ENCODE measurements around the gene CCNK. TPM values are rescaled to one million over a fixed set of nuclear protein-coding genes. Genes with fewer than 3 reads are reported as not detected.

The CCNK gene
- total RNA-seq, 1 donor: 28.6 TPM

DNA sequence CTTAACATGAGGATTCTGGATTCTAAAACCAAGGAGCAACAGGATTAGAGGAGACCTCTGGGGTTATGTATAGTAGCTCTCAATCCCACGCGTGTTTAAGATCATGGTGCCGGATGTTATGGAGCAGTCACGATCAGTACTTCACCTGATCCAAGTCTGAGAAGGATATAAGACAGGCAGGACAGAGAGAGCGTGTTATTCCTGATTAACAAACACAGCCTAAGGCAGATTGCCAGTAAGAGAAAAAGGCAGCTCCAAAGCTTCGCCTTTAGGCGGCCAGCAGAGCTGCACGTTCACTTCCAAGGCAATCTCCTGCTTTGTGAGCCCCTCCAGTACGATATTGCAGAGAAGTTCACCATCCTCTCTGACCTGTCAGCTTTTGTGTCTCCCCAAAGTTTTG, 6.0 kb upstream of the CCNK start:
- no peak overlapping the region for H3K4me2 ChIP-seq (ENCODE audit: insufficient read depth, low read length)
- no peaks in the 10 kb centered on the region for H3K27me3 ChIP-seq (ENCODE audit: insufficient read depth, low read length)
- peaks cover 20% of the 10 kb centered on the region for H3K4me1 ChIP-seq (ENCODE audit: insufficient read depth, low read length)
- H2AFZ ChIP-seq (ENCODE audit: low read length): no peak overlapping the region
- H3K79me2 ChIP-seq (ENCODE audit: insufficient read depth, low read length): peaks cover 95% of the 10 kb centered on the region
- H3K4me3 ChIP-seq (ENCODE audit: insufficient read depth, low read length): no peak overlapping the region
- no peak for DNase-seq (ENCODE audit: insufficient read length, low spot score, missing footprints)
- H3K36me3 ChIP-seq (ENCODE audit: insufficient read depth, low read length): no peaks in the 10 kb centered on the region
- H3K27ac ChIP-seq (ENCODE audit: low read depth, low read length): no peak overlapping the region
- peaks cover 51% of the 10 kb centered on the region for H4K20me1 ChIP-seq (ENCODE audit: insufficient read depth, low read length)
- H3K9me3 ChIP-seq (ENCODE audit: low read depth, low read length): no peaks in the 10 kb centered on the region
- TF ChIP-seq, protein P1, sequence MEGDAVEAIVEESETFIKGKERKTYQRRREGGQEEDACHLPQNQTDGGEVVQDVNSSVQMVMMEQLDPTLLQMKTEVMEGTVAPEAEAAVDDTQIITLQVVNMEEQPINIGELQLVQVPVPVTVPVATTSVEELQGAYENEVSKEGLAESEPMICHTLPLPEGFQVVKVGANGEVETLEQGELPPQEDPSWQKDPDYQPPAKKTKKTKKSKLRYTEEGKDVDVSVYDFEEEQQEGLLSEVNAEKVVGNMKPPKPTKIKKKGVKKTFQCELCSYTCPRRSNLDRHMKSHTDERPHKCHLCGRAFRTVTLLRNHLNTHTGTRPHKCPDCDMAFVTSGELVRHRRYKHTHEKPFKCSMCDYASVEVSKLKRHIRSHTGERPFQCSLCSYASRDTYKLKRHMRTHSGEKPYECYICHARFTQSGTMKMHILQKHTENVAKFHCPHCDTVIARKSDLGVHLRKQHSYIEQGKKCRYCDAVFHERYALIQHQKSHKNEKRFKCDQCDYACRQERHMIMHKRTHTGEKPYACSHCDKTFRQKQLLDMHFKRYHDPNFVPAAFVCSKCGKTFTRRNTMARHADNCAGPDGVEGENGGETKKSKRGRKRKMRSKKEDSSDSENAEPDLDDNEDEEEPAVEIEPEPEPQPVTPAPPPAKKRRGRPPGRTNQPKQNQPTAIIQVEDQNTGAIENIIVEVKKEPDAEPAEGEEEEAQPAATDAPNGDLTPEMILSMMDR (IDR thresholded peaks at IDR 0.05; ENCODE audit: extremely low read depth, low read depth, low read length): no peak

DNA sequence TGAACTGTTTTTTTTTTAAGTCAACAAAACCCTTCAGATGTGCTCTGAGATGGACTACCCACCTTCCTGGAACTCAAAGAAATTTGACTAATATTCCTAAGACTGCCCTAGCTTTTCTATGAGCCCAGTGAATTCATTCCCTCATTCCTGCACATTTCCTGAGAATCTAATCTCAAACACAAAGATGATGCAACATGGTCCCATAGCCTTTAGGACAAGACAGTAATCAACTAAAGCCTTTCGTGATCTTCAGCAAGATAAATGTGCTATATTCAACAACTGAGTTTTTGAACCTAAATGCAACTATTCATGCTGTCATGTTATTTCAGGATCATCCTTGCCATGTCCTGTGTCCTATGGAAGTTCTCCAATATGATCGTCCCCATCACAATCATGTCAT, 5.5 kb upstream of the CCNK start:
- Histone ChIP-seq H3K4me2 (ENCODE audit: insufficient read depth, low read length) (no peak overlapping the region), H4K20me1 (ENCODE audit: insufficient read depth, low read length) (peaks cover 46% of the 10 kb centered on the region), H2AFZ (ENCODE audit: low read length) (no peak overlapping the region), H3K27me3 (ENCODE audit: insufficient read depth, low read length) (no peaks in the 10 kb centered on the region), H3K79me2 (ENCODE audit: insufficient read depth, low read length) (peaks cover 90% of the 10 kb centered on the region), H3K36me3 (ENCODE audit: insufficient read depth, low read length) (no peaks in the 10 kb centered on the region), H3K27ac (ENCODE audit: low read depth, low read length) (no peak overlapping the region), H3K4me1 (ENCODE audit: insufficient read depth, low read length) (peaks cover 20% of the 10 kb centered on the region), H3K4me3 (ENCODE audit: insufficient read depth, low read length) (no peak overlapping the region), H3K9me3 (ENCODE audit: low read depth, low read length) (no peaks in the 10 kb centered on the region)
- TF ChIP-seq, protein P1 (IDR thresholded peaks at IDR 0.05; ENCODE audit: extremely low read depth, low read depth, low read length): no peak
- DNase-seq (ENCODE audit: insufficient read length, low spot score, missing footprints): no peak

DNA sequence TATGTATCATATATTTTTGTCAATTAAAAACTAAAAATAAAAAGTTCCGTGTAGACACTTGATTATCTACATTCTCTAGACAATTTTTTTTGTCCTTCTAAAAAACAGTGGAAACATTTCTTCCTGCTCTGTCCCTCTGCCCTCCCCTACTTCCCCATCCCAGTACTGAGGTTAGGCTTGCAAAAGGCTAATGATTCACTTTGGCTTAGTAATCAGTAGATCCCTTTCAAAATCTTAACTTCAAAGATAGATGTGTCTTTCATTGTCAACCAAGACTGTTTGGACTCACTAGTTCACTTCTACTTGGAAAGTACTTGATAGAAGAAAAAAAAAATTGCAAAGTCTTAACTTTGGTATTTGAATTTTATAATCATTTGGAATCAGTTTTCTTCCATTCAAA, 4.3 kb upstream of the CCNK start:
- no peak for DNase-seq (ENCODE audit: insufficient read length, low spot score, missing footprints)
- Histone ChIP-seq H4K20me1 (ENCODE audit: insufficient read depth, low read length) (peaks cover 38% of the 10 kb centered on the region), H3K27me3 (ENCODE audit: insufficient read depth, low read length) (no peaks in the 10 kb centered on the region), H3K4me1 (ENCODE audit: insufficient read depth, low read length) (peaks cover 20% of the 10 kb centered on the region), H3K79me2 (ENCODE audit: insufficient read depth, low read length) (peaks cover 85% of the 10 kb centered on the region), H3K4me3 (ENCODE audit: insufficient read depth, low read length) (no peak overlapping the region), H3K9me3 (ENCODE audit: low read depth, low read length) (no peaks in the 10 kb centered on the region), H3K36me3 (ENCODE audit: insufficient read depth, low read length) (no peaks in the 10 kb centered on the region), H3K27ac (ENCODE audit: low read depth, low read length) (no peak overlapping the region), H3K4me2 (ENCODE audit: insufficient read depth, low read length) (no peak overlapping the region), H2AFZ (ENCODE audit: low read length) (no peak overlapping the region)
- TF ChIP-seq, protein P1 (IDR thresholded peaks at IDR 0.05; ENCODE audit: extremely low read depth, low read depth, low read length): no peak

DNA sequence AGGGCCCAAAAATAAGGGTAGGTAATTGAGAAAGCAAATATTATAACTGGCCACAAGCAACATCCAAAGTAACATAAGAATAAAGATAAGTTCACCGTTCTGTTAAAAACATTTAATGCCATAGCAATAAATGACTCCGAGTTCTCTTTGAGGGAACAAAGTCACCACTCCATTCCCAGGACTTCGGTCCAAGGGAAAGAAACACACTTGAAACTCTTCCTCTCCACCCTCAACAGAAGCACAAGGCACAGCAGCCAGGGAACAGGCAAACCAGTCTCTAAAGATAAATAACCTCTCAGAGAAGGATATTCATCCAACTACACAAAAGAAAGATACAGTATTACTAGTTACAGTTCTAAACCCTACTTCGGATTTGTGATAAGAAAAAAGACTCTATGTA, 3.1 kb upstream of the CCNK start:
- H3K36me3 ChIP-seq (ENCODE audit: insufficient read depth, low read length): no peaks in the 10 kb centered on the region
- no peak overlapping the region for H3K4me3 ChIP-seq (ENCODE audit: insufficient read depth, low read length)
- no peak for DNase-seq (ENCODE audit: insufficient read length, low spot score, missing footprints)
- no peak overlapping the region for H3K4me2 ChIP-seq (ENCODE audit: insufficient read depth, low read length)
- H3K9me3 ChIP-seq (ENCODE audit: low read depth, low read length): no peaks in the 10 kb centered on the region
- H3K27me3 ChIP-seq (ENCODE audit: insufficient read depth, low read length): no peaks in the 10 kb centered on the region
- TF ChIP-seq, protein P1 (IDR thresholded peaks at IDR 0.05; ENCODE audit: extremely low read depth, low read depth, low read length): no peak
- no peak overlapping the region for H3K27ac ChIP-seq (ENCODE audit: low read depth, low read length)
- H4K20me1 ChIP-seq (ENCODE audit: insufficient read depth, low read length): peaks cover 45% of the 10 kb centered on the region
- H2AFZ ChIP-seq (ENCODE audit: low read length): no peak overlapping the region
- H3K79me2 ChIP-seq (ENCODE audit: insufficient read depth, low read length): peaks cover 86% of the 10 kb centered on the region
- H3K4me1 ChIP-seq (ENCODE audit: insufficient read depth, low read length): peaks cover 28% of the 10 kb centered on the region

Data from osteoblast (primary cell).